ENCODE results near the gene SHE. TPM values are rescaled to one million over a fixed set of nuclear protein-coding genes. Genes with fewer than 3 reads are reported as not detected.

The SHE gene
- total and polyA plus RNA-seq, 5 experiments from 2014 or later: not detected

DNA sequence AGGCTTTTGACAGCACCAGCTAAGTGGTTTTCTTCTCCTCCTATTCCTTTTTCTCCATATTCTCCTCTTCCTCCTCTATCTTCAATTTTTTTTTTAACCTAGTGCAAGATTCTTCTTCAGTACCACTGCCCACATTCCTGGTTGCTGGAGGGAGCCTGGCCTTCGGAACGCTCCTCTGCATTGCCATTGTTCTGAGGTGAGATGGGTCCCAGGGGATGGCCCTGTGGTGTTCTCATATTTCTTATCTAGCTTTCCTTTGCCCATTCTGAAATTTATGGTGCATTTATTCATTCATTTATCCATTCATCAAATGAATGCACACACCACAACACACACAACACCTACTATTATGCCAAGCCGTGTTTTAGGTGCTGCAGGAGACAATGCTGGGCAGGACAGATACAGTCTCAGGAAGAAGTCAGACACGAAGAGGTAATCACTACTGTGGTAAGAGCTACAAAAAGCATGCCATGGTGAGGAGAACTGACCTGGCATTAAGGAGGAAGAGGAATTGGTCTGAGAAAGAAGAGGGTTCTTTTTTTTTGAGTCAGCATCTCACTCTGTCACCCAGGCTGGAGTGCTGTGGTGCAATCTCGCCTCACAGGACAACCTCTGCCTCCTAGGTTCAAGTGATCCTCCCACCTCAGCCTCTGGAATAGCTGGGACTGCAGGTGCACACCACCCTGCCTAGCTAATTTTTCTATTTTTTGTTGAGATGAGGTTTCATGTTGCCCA, 47.7 kb downstream of the SHE start:
- no peaks in the 10 kb centered on the region for H3K9me3 Mint-ChIP-seq
- H3K27me3 Mint-ChIP-seq: no peaks in the 10 kb centered on the region
- POLR2A ChIA-PET: interaction anchor here (0.7 to 0.9 kb wide), 2 partner anchors 13 to 210 kb away, joined by 3 read pairs; no protein-coding TSS in a partner anchor
- peaks cover 16 to 32% (median 23%) of the 10 kb centered on the region in 4 donors for H3K4me1 Mint-ChIP-seq
- DNase-seq (no peak), ATAC-seq (no peak)
- H3K27ac Mint-ChIP-seq: peak overlapping the region in 6 of 10 donors; percentile 44 to 83 (median 70)
- peaks cover 9 to 89% (median 41%) of the 10 kb centered on the region in 3 donors for H3K36me3 Mint-ChIP-seq
- no peak overlapping the region for H3K4me3 Mint-ChIP-seq

- DNase-seq (no peak), ATAC-seq (no peak)
- POLR2A ChIA-PET: interaction anchor here (0.7 to 0.9 kb wide), 2 partner anchors 12 to 210 kb away, joined by 3 read pairs; no protein-coding TSS in a partner anchor
- Mint-ChIP-seq H3K27me3 (no peaks in the 10 kb centered on the region), H3K9me3 (no peaks in the 10 kb centered on the region), H3K4me1 (peaks cover 16 to 32% (median 23%) of the 10 kb centered on the region in 4 donors), H3K4me3 (no peak overlapping the region), H3K36me3 (peaks cover 9 to 91% (median 45%) of the 10 kb centered on the region in 3 donors), H3K27ac (peak overlapping the region in 9 of 10 donors; percentile 58 to 85 (median 75))
Observed at GRCh38 chr1:154453574-154454352, 48.4 kb downstream of the SHE start.

GRCh38 chr1:154453161-154453560, 49.1 kb downstream of the SHE start:
- Mint-ChIP-seq H3K4me3 (peak overlapping the region in 1 of 10 donors; percentile 30), H3K9me3 (no peaks in the 10 kb centered on the region), H3K4me1 (peaks cover 16 to 32% (median 23%) of the 10 kb centered on the region in 4 donors), H3K27ac (peak overlapping the region in 6 of 10 donors; percentile 54 to 85 (median 71)), H3K27me3 (no peaks in the 10 kb centered on the region), H3K36me3 (peaks cover 9 to 91% (median 46%) of the 10 kb centered on the region in 3 donors)
- POLR2A ChIA-PET: no interaction called here
- DNase-seq (no peak), ATAC-seq (no peak)

DNA sequence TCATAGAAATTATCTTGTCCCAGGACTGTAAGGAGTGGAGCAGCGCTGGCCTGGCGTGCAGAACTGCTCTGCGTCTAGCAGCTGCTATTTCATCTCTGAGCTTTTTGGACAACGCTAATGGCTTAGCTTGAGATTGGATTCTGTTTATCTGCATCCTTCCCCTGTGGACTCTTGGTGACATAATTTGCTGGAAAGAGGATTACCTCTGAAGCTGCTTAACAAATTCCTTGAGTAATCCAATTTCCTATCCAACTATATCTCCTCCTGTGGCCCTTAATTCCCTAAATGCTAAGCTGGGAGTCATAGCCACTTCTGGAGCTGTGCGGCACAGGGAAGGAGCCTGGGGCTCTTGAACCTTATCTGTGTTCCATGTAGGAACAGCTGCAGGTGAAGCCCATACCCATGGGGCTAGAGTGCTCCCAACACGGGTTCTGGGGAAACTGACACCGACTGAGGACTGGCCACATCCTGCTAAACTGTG, 53.8 kb downstream of the SHE start:
- Mint-ChIP-seq H3K4me3 (no peak overlapping the region), H3K9me3 (no peaks in the 10 kb centered on the region), H3K4me1 (peaks cover 16 to 41% (median 26%) of the 10 kb centered on the region in 4 donors), H3K36me3 (peaks cover 4 to 82% (median 32%) of the 10 kb centered on the region in 3 donors), H3K27me3 (no peaks in the 10 kb centered on the region), H3K27ac (peak overlapping the region in 1 of 10 donors; percentile 21)
- DNase-seq (no peak), ATAC-seq (no peak)
- POLR2A ChIA-PET: no interaction called here

DNA sequence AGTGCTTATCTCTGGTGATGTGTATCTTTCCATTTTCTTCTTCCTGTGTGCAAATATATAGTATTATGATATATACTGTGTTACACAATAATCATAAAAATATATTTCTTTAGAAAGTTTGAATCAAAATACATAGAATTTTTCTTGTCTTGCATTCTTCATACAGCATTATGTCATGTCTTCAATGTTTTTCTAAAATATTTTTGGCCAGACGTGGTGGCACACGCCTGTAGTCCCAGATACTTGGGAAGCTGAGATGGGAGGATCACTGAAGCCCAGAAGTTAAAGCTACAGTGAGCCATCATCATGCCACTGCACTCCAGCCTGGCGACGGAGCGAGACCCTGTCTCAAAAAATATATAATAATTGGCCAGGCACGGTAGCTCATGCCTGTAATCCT, 55.4 kb downstream of the SHE start:
- H3K27ac Mint-ChIP-seq: no peak overlapping the region
- H3K36me3 Mint-ChIP-seq: peaks cover 4 to 74% (median 27%) of the 10 kb centered on the region in 3 donors
- ATAC-seq (no peak), DNase-seq (no peak)
- POLR2A ChIA-PET: interaction anchor here (1.1 kb wide), 1 partner anchor 15 kb away, joined by 4 read pairs; no protein-coding TSS in a partner anchor
- H3K27me3 Mint-ChIP-seq: peaks cover 0 to 2% (median 0%) of the 10 kb centered on the region in 5 donors
- H3K4me1 Mint-ChIP-seq: peaks cover 21 to 39% (median 28%) of the 10 kb centered on the region in 4 donors
- H3K9me3 Mint-ChIP-seq: no peaks in the 10 kb centered on the region
- no peak overlapping the region for H3K4me3 Mint-ChIP-seq

DNA sequence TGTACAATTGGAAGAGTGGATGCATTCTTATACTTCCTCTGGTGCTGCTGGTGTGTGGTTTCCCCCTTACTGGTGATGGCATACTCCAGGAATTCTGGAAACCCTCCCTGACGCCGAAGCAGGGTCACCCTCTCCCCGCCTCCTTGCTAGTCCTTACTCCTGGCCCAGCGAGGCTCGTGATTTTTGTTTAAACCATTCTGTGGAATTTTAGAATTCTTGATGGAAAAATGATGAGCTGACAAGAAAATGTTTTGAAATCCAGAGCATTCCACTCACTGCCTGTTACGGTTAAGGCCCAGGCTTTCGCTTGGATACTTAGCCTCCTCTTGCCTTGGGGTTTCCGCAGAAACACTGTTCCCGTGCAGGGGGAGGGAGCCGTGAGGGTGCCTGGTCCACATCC, 55.9 kb downstream of the SHE start:
- ATAC-seq: no peak
- DNase-seq: no peak
- Mint-ChIP-seq H3K36me3 (peaks cover 4 to 69% (median 25%) of the 10 kb centered on the region in 3 donors), H3K9me3 (no peaks in the 10 kb centered on the region), H3K27ac (peak overlapping the region in 3 of 10 donors; percentile 34 to 76 (median 54)), H3K4me3 (peak overlapping the region in 2 of 10 donors; percentile 30 to 38), H3K27me3 (peaks cover 0 to 2% (median 0%) of the 10 kb centered on the region in 5 donors), H3K4me1 (peaks cover 26 to 43% (median 33%) of the 10 kb centered on the region in 4 donors)
- POLR2A ChIA-PET: interaction anchor here (0.5 to 1.1 kb wide), 3 partner anchors 15 to 834 kb away, joined by 3 to 4 read pairs (median 3); no protein-coding TSS in a partner anchor

DNA sequence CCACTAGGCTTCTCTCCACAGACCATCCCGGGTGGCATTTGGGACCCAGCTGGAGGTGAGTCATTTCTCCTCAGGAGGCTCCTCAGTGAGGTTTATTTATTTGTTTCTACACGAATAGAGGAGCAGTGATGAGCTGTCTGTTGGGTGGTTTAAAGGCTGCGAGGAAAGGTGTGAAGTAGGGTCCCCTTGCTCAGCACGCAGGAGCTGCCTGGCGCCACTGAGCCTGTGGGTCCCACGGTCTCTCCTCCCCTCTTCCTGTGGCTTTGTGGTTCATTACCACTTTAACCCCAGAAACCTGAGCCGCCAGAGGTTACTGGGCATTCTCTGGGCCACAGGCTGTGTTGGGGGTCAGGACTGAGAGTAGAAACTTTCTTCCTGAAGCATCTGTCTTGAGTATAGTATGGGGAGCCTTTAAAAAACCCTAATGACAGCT, 57.2 kb downstream of the SHE start:
- DNase-seq: peak in 1 of 10 donors; percentile 19
- H3K4me3 Mint-ChIP-seq: peak overlapping the region in 5 of 10 donors; percentile 20 to 38 (median 36)
- peaks cover 4 to 64% (median 17%) of the 10 kb centered on the region in 3 donors for H3K36me3 Mint-ChIP-seq
- H3K27me3 Mint-ChIP-seq: peaks cover 0 to 2% (median 0%) of the 10 kb centered on the region in 5 donors
- POLR2A ChIA-PET: interaction anchor here (1.0 to 1.2 kb wide), 2 partner anchors 32 to 38 kb away, joined by 4 read pairs; no protein-coding TSS in a partner anchor
- H3K27ac Mint-ChIP-seq: peak overlapping the region in 7 of 10 donors; percentile 24 to 75 (median 46)
- H3K9me3 Mint-ChIP-seq: no peaks in the 10 kb centered on the region
- ATAC-seq: no peak
- H3K4me1 Mint-ChIP-seq: peaks cover 29 to 50% (median 44%) of the 10 kb centered on the region in 4 donors

- no peak for DNase-seq
- H3K27ac Mint-ChIP-seq: peak overlapping the region; percentile 51 to 95 (median 68)
- peaks cover 0 to 4% (median 0%) of the 10 kb centered on the region in 5 donors for H3K27me3 Mint-ChIP-seq
- H3K9me3 Mint-ChIP-seq: no peaks in the 10 kb centered on the region
- ATAC-seq: no peak
- peaks cover 0 to 65% (median 12%) of the 10 kb centered on the region in 3 donors for H3K36me3 Mint-ChIP-seq
- H3K4me3 Mint-ChIP-seq: peak overlapping the region in 1 of 10 donors; percentile 4
- POLR2A ChIA-PET: interaction anchor here (0.8 to 2.8 kb wide), 6 partner anchors 10 to 101 kb away, joined by 3 to 10 read pairs (median 4); partner anchors contain the start of gene IL6R
- peaks cover 37 to 64% (median 58%) of the 10 kb centered on the region in 4 donors for H3K4me1 Mint-ChIP-seq
Observed at GRCh38 chr1:154443274-154444013, 58.8 kb downstream of the SHE start.

DNA sequence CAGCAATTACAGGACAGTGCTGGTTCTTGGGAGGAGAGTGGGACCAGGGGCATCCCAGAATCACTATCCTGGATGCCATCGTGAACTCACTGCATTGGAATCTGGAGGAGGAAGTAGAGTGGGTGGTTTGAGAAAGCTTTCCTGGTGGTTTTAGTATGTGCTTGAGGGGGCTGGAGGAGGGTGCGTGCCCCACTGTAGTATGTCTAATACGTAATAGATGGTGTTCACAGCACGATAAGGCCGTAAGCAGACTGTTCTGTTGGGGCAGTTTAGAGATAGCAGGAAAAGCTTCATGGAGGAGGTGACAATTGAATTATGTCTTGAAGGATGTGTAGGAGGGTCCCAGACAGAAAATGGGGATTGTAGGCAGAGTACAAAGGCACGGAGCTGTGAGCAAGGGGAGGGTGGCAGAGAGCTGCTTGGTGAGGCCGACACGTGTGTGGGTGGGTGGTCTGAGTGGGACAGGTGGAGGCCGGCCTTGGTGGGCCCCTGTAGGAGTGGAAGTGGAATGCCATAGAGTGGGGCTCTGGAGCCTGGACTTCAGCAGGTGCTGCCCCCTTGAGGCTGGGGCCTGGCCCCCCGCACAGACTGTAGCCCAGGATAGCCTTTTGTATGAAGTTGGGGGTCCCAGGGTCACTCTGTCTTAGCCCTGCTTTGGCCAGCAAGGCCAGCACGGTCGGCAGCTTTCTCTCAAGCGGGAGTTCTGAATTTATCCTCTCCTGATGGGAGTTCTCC, 60.0 kb downstream of the SHE start:
- ATAC-seq (peak; percentile 28 to 50), DNase-seq (peak in 2 of 10 donors; percentile 15 to 21)
- no peaks in the 10 kb centered on the region for H3K9me3 Mint-ChIP-seq
- H3K27ac Mint-ChIP-seq: peak overlapping the region; percentile 87 to 98 (median 94)
- H3K4me3 Mint-ChIP-seq: peak overlapping the region; percentile 62 to 80 (median 73)
- H3K36me3 Mint-ChIP-seq: peaks cover 0 to 66% (median 13%) of the 10 kb centered on the region in 3 donors
- H3K4me1 Mint-ChIP-seq: peaks cover 40 to 70% (median 65%) of the 10 kb centered on the region in 4 donors
- H3K27me3 Mint-ChIP-seq: peaks cover 0 to 4% (median 0%) of the 10 kb centered on the region in 5 donors
- POLR2A ChIA-PET: interaction anchor here (0.6 to 2.8 kb wide), 10 partner anchors 9 to 598 kb away, joined by 3 to 12 read pairs (median 5); partner anchors contain the start of genes FLAD1 and IL6R

DNA sequence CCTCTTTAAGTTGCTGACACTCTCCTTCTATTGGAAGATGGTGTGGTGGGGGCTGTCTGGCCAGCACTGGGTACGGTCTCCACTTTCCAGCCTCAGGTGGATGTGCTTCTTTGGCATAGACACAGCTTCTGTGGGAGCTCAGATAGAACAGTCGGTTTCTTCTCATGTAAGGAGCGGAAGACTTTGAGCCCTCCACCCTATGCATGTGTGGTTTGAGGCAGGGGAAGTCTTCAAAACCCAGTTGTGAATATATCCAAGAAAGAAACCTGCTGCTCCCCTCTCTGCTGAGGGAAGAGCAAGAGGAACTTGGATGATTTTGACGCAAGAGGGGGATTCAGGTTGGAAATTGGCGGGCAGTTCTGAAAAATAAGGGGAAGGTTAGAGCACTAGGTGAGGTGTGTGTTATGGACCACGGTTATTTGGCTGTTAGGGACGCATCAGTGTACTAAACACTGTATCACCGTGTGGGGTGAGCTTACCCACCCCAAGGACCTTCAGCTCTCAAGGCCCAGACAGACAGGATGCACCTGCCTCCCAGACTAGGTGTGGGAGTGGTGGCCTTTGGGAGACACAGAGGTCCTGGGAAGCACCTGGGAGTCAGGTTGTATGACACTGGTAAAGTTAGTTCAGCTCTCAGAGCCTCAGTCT, 60.8 kb downstream of the SHE start:
- Mint-ChIP-seq H3K4me1 (peaks cover 40 to 70% (median 64%) of the 10 kb centered on the region in 4 donors), H3K4me3 (peak overlapping the region; percentile 62 to 80 (median 73)), H3K9me3 (no peaks in the 10 kb centered on the region), H3K36me3 (peaks cover 0 to 68% (median 16%) of the 10 kb centered on the region in 3 donors), H3K27me3 (peaks cover 0 to 4% (median 0%) of the 10 kb centered on the region in 5 donors), H3K27ac (peak overlapping the region; percentile 87 to 98 (median 94))
- ATAC-seq: peak; percentile 77 to 79
- POLR2A ChIA-PET: interaction anchor here (0.5 to 2.8 kb wide), 9 partner anchors 13 to 55 kb away, joined by 3 to 12 read pairs (median 6); partner anchors contain the start of gene IL6R
- peak in 3 of 10 donors; percentile 32 to 47 (median 45) for DNase-seq

All from naive thymus-derived CD8-positive, alpha-beta T cell (primary cell).